ENCODE data around the gene DNAH14.
A peak's percentile ranks its signal among the peaks of the same experiment; 100 is the strongest.
"Not testable (repeated sequence)": the region's sequence is repeated elsewhere in the genome, so short reads cannot be mapped to it uniquely, and the experiment has no call there.

Gene DNAH14

GRCh38 chr1:224929335-224930237 lies at the start of gene DNAH14:
Gene DNAH14, plus strand, starts transcription at chr1:224929675. Its CDS starts 23,028 bp downstream, at chr1:224952703.
- peak; percentile 49 for DNase-seq

- DNase-seq: no peak
Observed at GRCh38 chr1:224880593-224881307, 48.7 kb upstream of the DNAH14 start.

GRCh38 chr1:224881308-224881692 lies 48.2 kb upstream of the DNAH14 start:
- DNase-seq: not testable (repeated sequence)

GRCh38 chr1:224881762-224882211 lies 47.7 kb upstream of the DNAH14 start:
- DNase-seq: no peak

GRCh38 chr1:224882264-224882663 lies 47.2 kb upstream of the DNAH14 start:
- no peak for DNase-seq

GRCh38 chr1:224883091-224883490 lies 46.4 kb upstream of the DNAH14 start:
- no peak for DNase-seq

GRCh38 chr1:224884361-224884801 lies 45.1 kb upstream of the DNAH14 start:
- DNase-seq: no peak

- not testable (repeated sequence) for DNase-seq
Observed at GRCh38 chr1:224885376-224885775, 44.1 kb upstream of the DNAH14 start.

- no peak for DNase-seq
Observed at GRCh38 chr1:224894915-224895314, 34.6 kb upstream of the DNAH14 start.

- DNase-seq: no peak
Observed at GRCh38 chr1:224896130-224896781, 33.2 kb upstream of the DNAH14 start.

GRCh38 chr1:224897529-224898327 lies 31.7 kb upstream of the DNAH14 start:
- no peak for DNase-seq

- no peak for DNase-seq
Observed at GRCh38 chr1:224898937-224899336, 30.5 kb upstream of the DNAH14 start.

- DNase-seq: no peak
Observed at GRCh38 chr1:224900062-224900630, 29.3 kb upstream of the DNAH14 start.

- DNase-seq: no peak
Observed at GRCh38 chr1:224901087-224901810, 28.2 kb upstream of the DNAH14 start.

- DNase-seq: no peak
Observed at GRCh38 chr1:224903955-224904354, 25.5 kb upstream of the DNAH14 start.

GRCh38 chr1:224906340-224906739 lies 23.1 kb upstream of the DNAH14 start:
- DNase-seq: no peak

- no peak for DNase-seq
Observed at GRCh38 chr1:224911217-224911616, 18.3 kb upstream of the DNAH14 start.

- no peak for DNase-seq
Observed at GRCh38 chr1:224914292-224914900, 15.1 kb upstream of the DNAH14 start.

GRCh38 chr1:224919508-224919907 lies 10.0 kb upstream of the DNAH14 start:
- no peak for DNase-seq

- DNase-seq: no peak
Observed at GRCh38 chr1:224920930-224921329, 8.5 kb upstream of the DNAH14 start.

GRCh38 chr1:224921354-224921753 lies 8.1 kb upstream of the DNAH14 start:
- DNase-seq: no peak

Data from NCI-H2107 (cell line).